HCT116 (cell line): ENCODE data around the gene HMCN1. TPM values are rescaled to one million over a fixed set of nuclear protein-coding genes. Genes with fewer than 3 reads are reported as not detected.

Experiments
- ATAC-seq: fragments of 200-7000 bp; cut with Tn5 transposase; 2 replicates; pipeline ENCODE4 v1.9.1; 2020; ENCODE audit warnings: mild to moderate bottlenecking, moderate library complexity
- BruUV-seq: library from RNA; stranded (reverse); fragments of 400-500 nt; replicated peaks from 2 replicates; lab custom pipeline; 2021; lab: Mats Ljungman, UMichigan
- CTCF ChIA-PET: fragments of 300-600 bp; sonication (Branson Sonifier 250); formaldehyde crosslinking; loops from one replicate; lab custom pipeline; 2021; ENCODE audit warnings: antibody characterized with exemption; lab: Charles Lee
- POLR2A ChIA-PET: fragments of 300-600, 350-600 bp; sonication (Branson Sonifier 250); formaldehyde crosslinking; loops from one replicate; lab custom pipeline; 2021; ENCODE audit warnings: antibody characterized with exemption; lab: Charles Lee
- RAD21 ChIA-PET, 2 experiments: fragments of 300-600 bp; sonication (Branson Sonifier 250); formaldehyde crosslinking; loops; one replicate each; lab custom pipeline; 2023; ENCODE audit warnings: low total read pairs in 2 of 2; ENCODE audit not compliant: uncharacterized antibody in 2 of 2, unreplicated experiment in 2 of 2, low non-redundant PET in 1 of 2; lab: Charles Lee
- DNase-seq: peaks from one replicate; pipeline ENCODE4 v3.0.0-alpha.2; 2010; ENCODE audit warnings: low read depth, low spot score
- H2AFZ ChIP-seq: fragments of 200-600 bp; shearing (Covaris generic), sonication (generic); 2 replicates; pipeline ENCODE4 v1.6.1; 2017; ENCODE audit warnings: low read depth, mixed run types, mixed read lengths, antibody characterized with exemption, low read length; ENCODE audit not compliant: poor library complexity, severe bottlenecking
- H3K27ac ChIP-seq: 2 replicates; pipeline ENCODE4 v1.5.1; 2012; ENCODE audit warnings: low read depth, low read length
- H3K27me3 ChIP-seq: fragments of 200-600 bp; sonication (generic); 2 replicates; pipeline ENCODE4 v1.6.1; 2016; ENCODE audit warnings: mixed run types, low read length, mixed read lengths; ENCODE audit not compliant: insufficient read depth
- H3K36me3 ChIP-seq, 2 experiments: fragments of 200-500 bp in 1 of 2; fragments of 200-600 bp in 1 of 2; sonication (Bioruptor generic) in 1 of 2; sonication (generic) in 1 of 2; 2 replicates each; pipeline versions ENCODE4 v1.5.1 to v1.6.1; 2014 to 2016; ENCODE audit warnings: low read length in 2 of 2, inconsistent platforms in 1 of 2, mixed read lengths in 1 of 2, mixed run types in 1 of 2; ENCODE audit not compliant: insufficient read depth in 2 of 2, control insufficient read depth in 1 of 2
- H3K4me1 ChIP-seq, 2 experiments: fragments of 200-600 bp in 1 of 2; sonication (generic) in 1 of 2; 2 replicates each; pipeline versions ENCODE4 v1.5.1 to v1.6.1; 2012 to 2017; ENCODE audit warnings: low read length in 2 of 2, inconsistent platforms in 1 of 2, mild to moderate bottlenecking in 1 of 2, mixed read lengths in 1 of 2, mixed run types in 1 of 2, moderate library complexity in 1 of 2; ENCODE audit not compliant: insufficient read depth in 2 of 2, control insufficient read depth in 1 of 2
- H3K4me2 ChIP-seq: fragments of 200-600 bp; sonication (generic); 2 replicates; pipeline ENCODE4 v1.6.1; 2017; ENCODE audit warnings: mixed run types, low read length, mixed read lengths
- H3K4me3 ChIP-seq, 2 experiments: fragments of 200-600 bp in 1 of 2; sonication (generic) in 1 of 2; replicated peaks in 1 of 2; 2 replicates each; pipeline ENCODE4 v1.5.1; 2011 to 2016; ENCODE audit warnings: low read length in 2 of 2, control low read depth in 1 of 2, low read depth in 1 of 2, mild to moderate bottlenecking in 1 of 2, mixed read lengths in 1 of 2, mixed run types in 1 of 2
- H3K79me2 ChIP-seq: fragments of 200-600 bp; sonication (generic); 2 replicates; pipeline ENCODE4 v1.6.1; 2017; ENCODE audit warnings: mild to moderate bottlenecking, mixed run types, low read length, moderate library complexity, mixed read lengths; ENCODE audit not compliant: insufficient read depth
- H3K9ac ChIP-seq: fragments of 200-600 bp; sonication (generic); 2 replicates; pipeline ENCODE4 v1.6.1; 2016; ENCODE audit warnings: low read length, mixed read lengths
- H3K9me2 ChIP-seq: fragments of 200-600 bp; sonication (generic), shearing (Covaris generic); 2 replicates; pipeline ENCODE4 v1.6.1; 2017; ENCODE audit warnings: mixed run types, mild to moderate bottlenecking, moderate library complexity; ENCODE audit not compliant: insufficient read depth
- H3K9me3 ChIP-seq, 2 experiments: fragments of 200-500 bp in 1 of 2; fragments of 200-600 bp in 1 of 2; sonication (Bioruptor generic) in 1 of 2; sonication (generic) in 1 of 2; 2 replicates each; pipeline ENCODE4 v1.6.1; 2014 to 2017; ENCODE audit warnings: low read length in 2 of 2, mixed read lengths in 2 of 2, inconsistent platforms in 1 of 2, low read depth in 1 of 2, mild to moderate bottlenecking in 1 of 2, mixed run types in 1 of 2, moderate library complexity in 1 of 2; ENCODE audit not compliant: control insufficient read depth in 1 of 2, insufficient read depth in 1 of 2
- H4K20me1 ChIP-seq: fragments of 200-600 bp; sonication (generic), shearing (Covaris generic); 2 replicates; pipeline ENCODE4 v1.6.1; 2017; ENCODE audit warnings: mixed run types, mild to moderate bottlenecking, moderate library complexity; ENCODE audit not compliant: insufficient read depth
- ATF3 ChIP-seq: IDR thresholded peaks from 2 replicates; pipeline ENCODE4 v1.6.1; 2012
- CBX3 ChIP-seq: IDR thresholded peaks from 2 replicates; pipeline ENCODE4 v1.6.1; 2012; ENCODE audit warnings: low read depth
- EZH2 ChIP-seq: fragments of 200-600 bp; sonication (generic); IDR thresholded peaks from 2 replicates; pipeline ENCODE4 v1.6.1; 2017; ENCODE audit warnings: antibody characterized with exemption, mixed run types
- FOSL1 ChIP-seq: IDR thresholded peaks from 2 replicates; pipeline ENCODE4 v1.6.1; 2012; ENCODE audit warnings: low read depth
- JUND ChIP-seq: IDR thresholded peaks from 2 replicates; pipeline ENCODE4 v1.6.1; 2012
- MAX ChIP-seq: IDR thresholded peaks from 2 replicates; pipeline ENCODE4 v1.6.1; 2012
- POLR2A ChIP-seq: IDR thresholded peaks from 2 replicates; pipeline ENCODE4 v1.7.0; 2011; ENCODE audit warnings: borderline replicate concordance; ENCODE audit not compliant: insufficient read depth, insufficient read length; ENCODE audit errors: extremely low read depth
- POLR2AphosphoS5 ChIP-seq: IDR thresholded peaks from 2 replicates; pipeline ENCODE4 v1.6.1; 2011; ENCODE audit warnings: mild to moderate bottlenecking, low read depth, low read length, moderate library complexity
- REST ChIP-seq: IDR thresholded peaks from 2 replicates; pipeline ENCODE4 v1.6.1; 2012; ENCODE audit warnings: low read depth
- SIN3A ChIP-seq: IDR thresholded peaks from 2 replicates; pipeline ENCODE4 v1.6.1; 2012; ENCODE audit warnings: low read depth
- SP1 ChIP-seq: IDR thresholded peaks from 2 replicates; pipeline ENCODE4 v1.6.1; 2012; ENCODE audit warnings: low read depth
- TCF7L2 ChIP-seq: IDR thresholded peaks from 2 replicates; pipeline ENCODE4 v1.7.0; 2011; ENCODE audit warnings: borderline replicate concordance, inconsistent platforms; ENCODE audit not compliant: insufficient read depth, insufficient read length; ENCODE audit errors: extremely low read depth
- ZBTB33 ChIP-seq: IDR thresholded peaks from 2 replicates; pipeline ENCODE4 v1.6.1; 2011; ENCODE audit warnings: mild to moderate bottlenecking, low read length, moderate library complexity; ENCODE audit not compliant: insufficient replicate concordance; ENCODE audit errors: extremely low read depth
- ZFX ChIP-seq: fragments of 450-650 bp; IDR thresholded peaks from 2 replicates; pipeline ENCODE4 v1.6.1; 2017
- intact Hi-C: fragments of 100-400 bp; cut with micrococcal nuclease; formaldehyde crosslinking; loops from 2 replicates; pipeline ENCODE4 v1.10.0; 2022
- total RNA-seq: library from RNA; stranded (reverse); gene quantifications from one replicate; pipeline ENCODE4 v1.2.1, GENCODE V29; 2021; ENCODE audit not compliant: unreplicated experiment

Gene HMCN1
- total RNA-seq, 1 experiment from 2014 or later = 0.59 TPM

GRCh38 chr1:186191511-186191910, 457.3 kb downstream of the HMCN1 start:
- RAD21 ChIA-PET = no interaction called here
- CTCF ChIA-PET = no interaction called here
- TF ChIP-seq TCF7L2 = no peak
- TF ChIP-seq ZFX = no peak
- TF ChIP-seq JUND = no peak
- no peak for TF ChIP-seq POLR2A
- no peak for TF ChIP-seq FOSL1
- TF ChIP-seq CBX3 = no peak
- no peak for TF ChIP-seq SIN3A
- TF ChIP-seq MAX = no peak
- no peak for TF ChIP-seq ATF3
- no peak for TF ChIP-seq SP1
- TF ChIP-seq REST = no peak
- TF ChIP-seq EZH2 = no peak
- TF ChIP-seq POLR2AphosphoS5 = no peak
- no peak for TF ChIP-seq ZBTB33
- intact Hi-C loops = no loop called here
- no peaks in the 10 kb centered on the region for H3K27me3 ChIP-seq
- no peaks in the 10 kb centered on the region for H3K9me3 ChIP-seq
- no peak overlapping the region for H2AFZ ChIP-seq
- no peaks in the 10 kb centered on the region for H3K36me3 ChIP-seq
- ATAC-seq (no peak), DNase-seq (no peak)
- H3K4me1 ChIP-seq = peaks cover 0 to 23% of the 10 kb centered on the region in 2 experiments; a peak in 2 of 4 replicates
- H3K79me2 ChIP-seq = no peaks in the 10 kb centered on the region
- POLR2A ChIA-PET = no interaction called here
- H4K20me1 ChIP-seq = no peaks in the 10 kb centered on the region
- no TSS peak for BruUV-seq
- H3K4me2 ChIP-seq = no peak overlapping the region
- H3K27ac ChIP-seq = no peak overlapping the region
- no peaks in the 10 kb centered on the region for H3K9me2 ChIP-seq
- H3K9ac ChIP-seq = no peak overlapping the region
- H3K4me3 ChIP-seq = no peak overlapping the region
